Central memory CD4-positive, alpha-beta T cell (primary cell): ENCODE data around the gene SLC38A10.
"Not testable (repeated sequence)": the region's sequence is repeated elsewhere in the genome, so short reads cannot be mapped to it uniquely, and the experiment has no call there.

Experiments used
- DNase-seq: peaks from one replicate; pipeline ENCODE4 v3.0.0; 2022

Gene SLC38A10

GRCh38 chr17:81227630-81228029 lies 67.5 kb downstream of the SLC38A10 start:
- DNase-seq: not testable (repeated sequence)

- DNase-seq: no peak
Measured at GRCh38 chr17:81223762-81224130, 71.4 kb downstream of the SLC38A10 start.

- peak; percentile 98 for DNase-seq
Measured at GRCh38 chr17:81222906-81223761, 72.0 kb downstream of the SLC38A10 start, which contains the start of gene CEP131. CEP131 (minus strand) TSS chr17:81222965; CDS start chr17:81220056, 2,909 bp downstream.

- DNase-seq: no peak
Measured at GRCh38 chr17:81222620-81222905, 72.5 kb downstream of the SLC38A10 start.

GRCh38 chr17:81221842-81222619 lies 73.1 kb downstream of the SLC38A10 start:
- no peak for DNase-seq

GRCh38 chr17:81221371-81221841 lies 73.7 kb downstream of the SLC38A10 start:
- DNase-seq: no peak

- no peak for DNase-seq
Measured at GRCh38 chr17:81219476-81220180, 75.5 kb downstream of the SLC38A10 start.

- no peak for DNase-seq
Measured at GRCh38 chr17:81218991-81219390, 76.1 kb downstream of the SLC38A10 start.

GRCh38 chr17:81218459-81218858 lies 76.6 kb downstream of the SLC38A10 start:
- DNase-seq: no peak

GRCh38 chr17:81217491-81217890 lies 77.6 kb downstream of the SLC38A10 start:
- no peak for DNase-seq

- DNase-seq: no peak
Measured at GRCh38 chr17:81213978-81214377, 81.1 kb downstream of the SLC38A10 start.

GRCh38 chr17:81212365-81212764 lies 82.7 kb downstream of the SLC38A10 start:
- no peak for DNase-seq

- no peak for DNase-seq
Measured at GRCh38 chr17:81210868-81211267, 84.2 kb downstream of the SLC38A10 start.

- DNase-seq: no peak
Measured at GRCh38 chr17:81210466-81210865, 84.6 kb downstream of the SLC38A10 start.

- DNase-seq: no peak
Measured at GRCh38 chr17:81209141-81209540, 86.0 kb downstream of the SLC38A10 start.

- no peak for DNase-seq
Measured at GRCh38 chr17:81208651-81209050, 86.5 kb downstream of the SLC38A10 start.

GRCh38 chr17:81207610-81208581 lies 87.2 kb downstream of the SLC38A10 start:
- DNase-seq: no peak

- DNase-seq: no peak
Measured at GRCh38 chr17:81206657-81207056, 88.5 kb downstream of the SLC38A10 start.

- no peak for DNase-seq
Measured at GRCh38 chr17:81206166-81206565, 88.9 kb downstream of the SLC38A10 start.

GRCh38 chr17:81204578-81204977 lies 90.5 kb downstream of the SLC38A10 start:
- no peak for DNase-seq

- DNase-seq: no peak
Measured at GRCh38 chr17:81203136-81203535, 92.0 kb downstream of the SLC38A10 start.

- DNase-seq: no peak
Measured at GRCh38 chr17:81202318-81202717, 92.8 kb downstream of the SLC38A10 start.
